ENCODE data around the gene PXMP2. TPM values are rescaled to one million over a fixed set of nuclear protein-coding genes. Genes with fewer than 3 reads are reported as not detected.
A peak's percentile ranks its signal among the peaks of the same experiment; 100 is the strongest.

Gene PXMP2
- total and polyA plus RNA-seq, 12 donors, result 17.7 to 75.6 (median 46.7) TPM

- WGBS, 2 donors, result 71 to 85% methylated on average over 5 of the region's 5 CpGs
- Histone ChIP-seq H3K9me3 (no peaks in the 10 kb centered on the region), H3K4me3 (no peak overlapping the region), H3K27me3 (no peaks in the 10 kb centered on the region), H3K36me3 (peaks cover 0 to 100% (median 38%) of the 10 kb centered on the region in 9 donors), H3K4me1 (no peaks in the 10 kb centered on the region), H3K27ac (no peak overlapping the region)
- DNase-seq, result no peak
- intact Hi-C loops (cut with DNase I), result no loop called here
- peak in 2 of 8 donors; percentile 43 to 44 for ATAC-seq
- no peak for TF ChIP-seq CTCF (IDR thresholded peaks at IDR 0.05)
Observed at GRCh38 chr12:132661972-132662371, 25.4 kb upstream of the PXMP2 start.

GRCh38 chr12:132662901-132663755 lies 24.3 kb upstream of the PXMP2 start:
- no peak for ATAC-seq
- DNase-seq, result no peak
- H3K9me3 ChIP-seq, result no peaks in the 10 kb centered on the region
- no peak for TF ChIP-seq CTCF (IDR thresholded peaks at IDR 0.05)
- intact Hi-C loops (cut with DNase I), result no loop called here
- H3K4me3 ChIP-seq, result no peak overlapping the region
- H3K27me3 ChIP-seq, result no peaks in the 10 kb centered on the region
- H3K36me3 ChIP-seq, result peaks cover 0 to 100% (median 44%) of the 10 kb centered on the region in 9 donors
- no peaks in the 10 kb centered on the region for H3K4me1 ChIP-seq
- no peak overlapping the region for H3K27ac ChIP-seq
- WGBS, 2 donors, result 90 to 95% methylated on average over 29 of the region's 29 CpGs

GRCh38 chr12:132664206-132665148 lies 22.9 kb upstream of the PXMP2 start:
- Histone ChIP-seq H3K27me3 (no peaks in the 10 kb centered on the region), H3K27ac (no peak overlapping the region), H3K9me3 (no peaks in the 10 kb centered on the region), H3K4me1 (no peaks in the 10 kb centered on the region), H3K36me3 (peaks cover 0 to 100% (median 40%) of the 10 kb centered on the region in 9 donors), H3K4me3 (no peak overlapping the region)
- 87 to 90% methylated on average over 21 of the region's 21 CpGs for WGBS, 2 donors
- intact Hi-C loops (cut with DNase I), result no loop called here
- TF ChIP-seq CTCF (IDR thresholded peaks at IDR 0.05), result no peak
- DNase-seq (no peak), ATAC-seq (no peak)

GRCh38 chr12:132665149-132665491 lies 22.3 kb upstream of the PXMP2 start:
- H3K27ac ChIP-seq, result no peak overlapping the region

More at GRCh38 chr12:132665149-132665491, 22.3 kb upstream of the PXMP2 start:
- ATAC-seq, result no peak
- intact Hi-C loops (cut with DNase I), result no loop called here
- no peaks in the 10 kb centered on the region for H3K4me1 ChIP-seq
- no peak for DNase-seq
- 94 to 97% methylated on average over 13 of the region's 13 CpGs for WGBS, 2 donors
- no peaks in the 10 kb centered on the region for H3K27me3 ChIP-seq
- no peak for TF ChIP-seq CTCF (IDR thresholded peaks at IDR 0.05)
- H3K36me3 ChIP-seq, result peaks cover 0 to 99% (median 34%) of the 10 kb centered on the region in 9 donors
- no peak overlapping the region for H3K4me3 ChIP-seq
- H3K9me3 ChIP-seq, result no peaks in the 10 kb centered on the region
